ENCODE results near the gene HDGF. TPM values are rescaled to one million over a fixed set of nuclear protein-coding genes. Genes with fewer than 3 reads are reported as not detected.

Gene HDGF
- total and polyA plus RNA-seq, 7 experiments from 2014 or later, result 25.0 to 224 (median 90.9) TPM

- intact Hi-C loops (cut with micrococcal nuclease), result loop anchor here (2.0 to 10.0 kb wide), 2 partner anchors 249 to 385 kb away; partner anchors contain the start of genes ETV3 (in 1 of the 2) and MEF2D (in 1 of the 2)
- ChIA-PET POLR2A (interaction anchor here (0.9 to 4.5 kb wide), 3 partner anchors 8 to 46 kb away, joined by 3 to 64 read pairs (median 6); partner anchors contain the start of genes ISG20L2, METTL25B and MRPL24), CTCF (interaction anchor here (1.1 kb wide), 1 partner anchor 23 kb away, joined by 3 read pairs; no protein-coding TSS in a partner anchor)
- Mint-ChIP-seq H3K36me3 (peaks cover 0 to 25% (median 3%) of the 10 kb centered on the region in 5 donors), H3K4me1 (peaks cover 51 to 70% (median 63%) of the 10 kb centered on the region in 7 donors), H3K4me3 (peak overlapping the region; percentile 88 to 98 (median 94)), H3K27me3 (no peaks in the 10 kb centered on the region), H3K9me3 (no peaks in the 10 kb centered on the region), H3K27ac (peak overlapping the region; percentile 82 to 95 (median 91))
- DNase-seq (no peak), ATAC-seq (no peak)
- peaks cover 0 to 17% (median 5%) of the 10 kb centered on the region in 3 experiments for H3K36me3 ChIP-seq (ENCODE audit: control insufficient read depth in 2 of 3, insufficient read depth in 3 of 3, low read length in 3 of 3)
- no peaks in the 10 kb centered on the region for H3K27me3 ChIP-seq (ENCODE audit: control insufficient read depth in 2 of 2, insufficient read depth in 2 of 2, low read length in 2 of 2)
- H3K9me3 ChIP-seq (ENCODE audit: control insufficient read depth in 2 of 3, low read length in 3 of 3), result no peaks in the 10 kb centered on the region
- H3K27ac ChIP-seq (ENCODE audit: low read depth, low read length), result peak overlapping the region; percentile 90
- peaks cover 41 to 47% of the 10 kb centered on the region in 2 donors for H3K4me1 ChIP-seq (ENCODE audit: control insufficient read depth in 2 of 2, insufficient read depth in 2 of 2, low read length in 2 of 2)
- peak overlapping the region; percentile 76 for H3K4me3 ChIP-seq (ENCODE audit: low read length)
Observed at GRCh38 chr1:156749419-156750118, 1.9 kb downstream of the HDGF start.

- H3K4me1 Mint-ChIP-seq, result peaks cover 52 to 70% (median 63%) of the 10 kb centered on the region in 7 donors
- H3K4me3 Mint-ChIP-seq, result peak overlapping the region; percentile 88 to 98 (median 94)
- ATAC-seq, result no peak
- Histone ChIP-seq H3K9me3 (ENCODE audit: control insufficient read depth in 2 of 3, low read length in 3 of 3) (no peaks in the 10 kb centered on the region), H3K4me1 (ENCODE audit: control insufficient read depth in 2 of 2, insufficient read depth in 2 of 2, low read length in 2 of 2) (peaks cover 41 to 47% of the 10 kb centered on the region in 2 donors), H3K4me3 (ENCODE audit: low read length) (peak overlapping the region; percentile 76), H3K27me3 (ENCODE audit: control insufficient read depth in 2 of 2, insufficient read depth in 2 of 2, low read length in 2 of 2) (no peaks in the 10 kb centered on the region), H3K36me3 (ENCODE audit: control insufficient read depth in 2 of 3, insufficient read depth in 3 of 3, low read length in 3 of 3) (peaks cover 0 to 23% (median 5%) of the 10 kb centered on the region in 3 experiments), H3K27ac (ENCODE audit: low read depth, low read length) (peak overlapping the region; percentile 90)
- DNase-seq, result no peak
- H3K27ac Mint-ChIP-seq, result peak overlapping the region; percentile 82 to 95 (median 91)
- intact Hi-C loops (cut with micrococcal nuclease), result loop anchor here (2.0 to 10.0 kb wide), 2 partner anchors 248 to 386 kb away; partner anchors contain the start of genes ETV3 (in 1 of the 2) and MEF2D (in 1 of the 2)
- ChIA-PET POLR2A (interaction anchor here (1.1 to 4.5 kb wide), 3 partner anchors 7 to 47 kb away, joined by 3 to 64 read pairs (median 15); partner anchors contain the start of genes MRPL24 and PRCC), CTCF (interaction anchor here (1.1 kb wide), 1 partner anchor 22 kb away, joined by 3 read pairs; no protein-coding TSS in a partner anchor)
- no peaks in the 10 kb centered on the region for H3K27me3 Mint-ChIP-seq
- no peaks in the 10 kb centered on the region for H3K9me3 Mint-ChIP-seq
- H3K36me3 Mint-ChIP-seq, result peaks cover 0 to 26% (median 6%) of the 10 kb centered on the region in 5 donors
Observed at GRCh38 chr1:156748670-156749418, 2.6 kb downstream of the HDGF start.

- POLR2A ChIA-PET, result interaction anchor here (1.8 to 2.8 kb wide), 2 partner anchors 19 to 21 kb away, joined by 15 to 18 read pairs; partner anchors contain the start of genes ISG20L2, METTL25B and PRCC
- no peak for DNase-seq
Observed at GRCh38 chr1:156747742-156748669, 3.5 kb downstream of the HDGF start.

GRCh38 chr1:156746728-156747631 lies 4.5 kb downstream of the HDGF start:
- POLR2A ChIA-PET, result interaction anchor here (1.8 to 2.8 kb wide), 2 partner anchors 20 kb away, joined by 15 to 18 read pairs; partner anchors contain the start of genes ISG20L2, METTL25B and PRCC

More at GRCh38 chr1:156747742-156748669, 3.5 kb downstream of the HDGF start:
- H3K4me3 Mint-ChIP-seq, result peak overlapping the region; percentile 88 to 98 (median 94)
- intact Hi-C loops (cut with micrococcal nuclease), result loop anchor here (2.0 to 10.0 kb wide), 2 partner anchors 247 to 387 kb away; partner anchors contain the start of genes ETV3 (in 1 of the 2) and MEF2D (in 1 of the 2)
- H3K9me3 ChIP-seq (ENCODE audit: control insufficient read depth in 2 of 3, low read length in 3 of 3), result no peaks in the 10 kb centered on the region
- no peak for ATAC-seq
- H3K27me3 Mint-ChIP-seq, result no peaks in the 10 kb centered on the region
- H3K27ac ChIP-seq (ENCODE audit: low read depth, low read length), result peak overlapping the region; percentile 90
- H3K27me3 ChIP-seq (ENCODE audit: control insufficient read depth in 2 of 2, insufficient read depth in 2 of 2, low read length in 2 of 2), result no peaks in the 10 kb centered on the region
- H3K36me3 Mint-ChIP-seq, result peaks cover 0 to 30% (median 6%) of the 10 kb centered on the region in 5 donors
- no peaks in the 10 kb centered on the region for H3K9me3 Mint-ChIP-seq
- H3K27ac Mint-ChIP-seq, result peak overlapping the region; percentile 82 to 95 (median 91)
- H3K4me1 Mint-ChIP-seq, result peaks cover 51 to 70% (median 61%) of the 10 kb centered on the region in 7 donors
- peaks cover 39 to 47% of the 10 kb centered on the region in 2 donors for H3K4me1 ChIP-seq (ENCODE audit: control insufficient read depth in 2 of 2, insufficient read depth in 2 of 2, low read length in 2 of 2)
- peaks cover 0 to 31% (median 5%) of the 10 kb centered on the region in 3 experiments for H3K36me3 ChIP-seq (ENCODE audit: control insufficient read depth in 2 of 3, insufficient read depth in 3 of 3, low read length in 3 of 3)
- peak overlapping the region; percentile 76 for H3K4me3 ChIP-seq (ENCODE audit: low read length)
- CTCF ChIA-PET, result interaction anchor here (0.8 to 1.3 kb wide), 2 partner anchors 18 to 22 kb away, joined by 3 to 4 read pairs; no protein-coding TSS in a partner anchor

GRCh38 chr1:156746406-156746727 lies 5.1 kb downstream of the HDGF start:
- Histone ChIP-seq H3K4me3 (ENCODE audit: low read length) (no peak overlapping the region), H3K27me3 (ENCODE audit: control insufficient read depth in 2 of 2, insufficient read depth in 2 of 2, low read length in 2 of 2) (no peaks in the 10 kb centered on the region), H3K4me1 (ENCODE audit: control insufficient read depth in 2 of 2, insufficient read depth in 2 of 2, low read length in 2 of 2) (peaks cover 41 to 49% of the 10 kb centered on the region in 2 donors), H3K36me3 (ENCODE audit: control insufficient read depth in 2 of 3, insufficient read depth in 3 of 3, low read length in 3 of 3) (peaks cover 0 to 40% (median 5%) of the 10 kb centered on the region in 3 experiments), H3K27ac (ENCODE audit: low read depth, low read length) (peak overlapping the region; percentile 75), H3K9me3 (ENCODE audit: control insufficient read depth in 2 of 3, low read length in 3 of 3) (no peaks in the 10 kb centered on the region)
- peaks cover 0 to under 1% (median 0%) of the 10 kb centered on the region in 11 donors for H3K9me3 Mint-ChIP-seq
- ATAC-seq, result no peak
- intact Hi-C loops (cut with micrococcal nuclease), result loop anchor here in 1 of 2 donors (10.0 kb wide), 1 partner anchor 388 kb away; the partner anchor contains the start of gene ETV3
- peak overlapping the region; percentile 20 to 98 (median 70) for H3K4me3 Mint-ChIP-seq
- H3K27ac Mint-ChIP-seq, result peak overlapping the region; percentile 13 to 91 (median 79)
- no peaks in the 10 kb centered on the region for H3K27me3 Mint-ChIP-seq
- ChIA-PET POLR2A (interaction anchor here (2.8 kb wide), 1 partner anchor 19 kb away, joined by 18 read pairs; the partner anchor contains the start of genes ISG20L2 and METTL25B), CTCF (no interaction called here)
- peaks cover 56 to 69% (median 61%) of the 10 kb centered on the region in 7 donors for H3K4me1 Mint-ChIP-seq
- DNase-seq, result no peak
- peaks cover 4 to 31% (median 16%) of the 10 kb centered on the region in 5 donors for H3K36me3 Mint-ChIP-seq

More at GRCh38 chr1:156746728-156747631, 4.5 kb downstream of the HDGF start:
- H3K27ac ChIP-seq (ENCODE audit: low read depth, low read length), result peak overlapping the region; percentile 90
- peak overlapping the region; percentile 76 for H3K4me3 ChIP-seq (ENCODE audit: low read length)
- Mint-ChIP-seq H3K4me1 (peaks cover 50 to 65% (median 55%) of the 10 kb centered on the region in 7 donors), H3K27ac (peak overlapping the region; percentile 82 to 95 (median 91)), H3K27me3 (no peaks in the 10 kb centered on the region), H3K36me3 (peaks cover 4 to 32% (median 12%) of the 10 kb centered on the region in 5 donors), H3K9me3 (no peaks in the 10 kb centered on the region), H3K4me3 (peak overlapping the region; percentile 88 to 98 (median 94))
- H3K36me3 ChIP-seq (ENCODE audit: control insufficient read depth in 2 of 3, insufficient read depth in 3 of 3, low read length in 3 of 3), result peaks cover 0 to 40% (median 5%) of the 10 kb centered on the region in 3 experiments
- peaks cover 35 to 43% of the 10 kb centered on the region in 2 donors for H3K4me1 ChIP-seq (ENCODE audit: control insufficient read depth in 2 of 2, insufficient read depth in 2 of 2, low read length in 2 of 2)
- no peaks in the 10 kb centered on the region for H3K9me3 ChIP-seq (ENCODE audit: control insufficient read depth in 2 of 3, low read length in 3 of 3)
- no peaks in the 10 kb centered on the region for H3K27me3 ChIP-seq (ENCODE audit: control insufficient read depth in 2 of 2, insufficient read depth in 2 of 2, low read length in 2 of 2)
- ATAC-seq, result no peak
- intact Hi-C loops (cut with micrococcal nuclease), result loop anchor here in 1 of 2 donors (10.0 kb wide), 1 partner anchor 388 kb away; the partner anchor contains the start of gene ETV3
- DNase-seq, result peak in 5 of 9 donors; percentile 31 to 69 (median 45)
- CTCF ChIA-PET, result interaction anchor here (0.8 to 1.3 kb wide), 2 partner anchors 19 to 21 kb away, joined by 3 to 4 read pairs; no protein-coding TSS in a partner anchor

Measured in naive thymus-derived CD4-positive, alpha-beta T cell (primary cell).